H1 (cell line): ENCODE measurements around the gene DISC1. TPM values are rescaled to one million over a fixed set of nuclear protein-coding genes. Genes with fewer than 3 reads are reported as not detected.

Source experiments
- CHD1 ChIP-seq: IDR thresholded peaks from 2 replicates; pipeline ENCODE4 v1.6.1; 2012; ENCODE audit warnings: low read depth, low read length, improper control_type of control experiment
- KDM1A ChIP-seq: fragments of 200-600, 300-600 bp; sonication (generic); IDR thresholded peaks from 2 replicates; pipeline ENCODE4 v1.7.1; 2016; ENCODE audit warnings: mild to moderate bottlenecking, low read length, borderline replicate concordance
- MAX ChIP-seq: IDR thresholded peaks from 2 replicates; pipeline ENCODE4 v1.6.1; 2012; ENCODE audit warnings: inconsistent platforms
- SP1 ChIP-seq: IDR thresholded peaks from 2 replicates; pipeline ENCODE4 v1.6.1; 2011; ENCODE audit warnings: low read depth, low read length
- SP4 ChIP-seq: IDR thresholded peaks from 2 replicates; pipeline ENCODE4 v1.6.1; 2012; ENCODE audit warnings: low read length, inconsistent platforms
- polyA plus RNA-seq, 7 experiments: library from polyadenylated mRNA; depleted of rRNA in 3 of 7; stranded (reverse) in 5 of 7; unstranded in 2 of 7; fragments of >200 nt in 5 of 7; fragments of 200-250 nt in 2 of 7; gene quantifications; 1 replicate in 5 of 7; 2 replicates in 1 of 7; 4 replicates in 1 of 7; pipeline versions ENCODE4 v1.2.1 to v1.2.3, GENCODE V29; 2011 to 2013; ENCODE audit warnings: missing spikeins in 2 of 7, mixed read lengths in 2 of 7
- total RNA-seq: library from RNA; stranded (reverse); fragmentation: NEBNext Ultra II Directional; extraction: Animal tissue kit (Norgen Biotek cat#: 25700); gene quantifications from 2 replicates; pipeline ENCODE4 v1.2.1, GENCODE V29; 2021

DISC1 gene
- total and polyA plus RNA-seq, 2 of the 8 experiments (the other 6 are each of a cell fraction or from before 2014, with no cell fraction given) = 1.1 to 3.5 TPM

GRCh38 chr1:231842441-231842840, 215.9 kb downstream of the DISC1 start (continued):
- TF ChIP-seq SP1 = no peak
- TF ChIP-seq CHD1 = no peak
- no peak for TF ChIP-seq KDM1A
- no peak for TF ChIP-seq MAX
- TF ChIP-seq SP4 = no peak
- TF ChIP-seq, all 59 proteins: peak for 0
